Measurements from ENCODE around the gene IWS1.

Gene IWS1

GRCh38 chr2:127490283-127490682, 36.0 kb downstream of the IWS1 start:
- no peak for DNase-seq (ENCODE audit: low read depth)

DNA sequence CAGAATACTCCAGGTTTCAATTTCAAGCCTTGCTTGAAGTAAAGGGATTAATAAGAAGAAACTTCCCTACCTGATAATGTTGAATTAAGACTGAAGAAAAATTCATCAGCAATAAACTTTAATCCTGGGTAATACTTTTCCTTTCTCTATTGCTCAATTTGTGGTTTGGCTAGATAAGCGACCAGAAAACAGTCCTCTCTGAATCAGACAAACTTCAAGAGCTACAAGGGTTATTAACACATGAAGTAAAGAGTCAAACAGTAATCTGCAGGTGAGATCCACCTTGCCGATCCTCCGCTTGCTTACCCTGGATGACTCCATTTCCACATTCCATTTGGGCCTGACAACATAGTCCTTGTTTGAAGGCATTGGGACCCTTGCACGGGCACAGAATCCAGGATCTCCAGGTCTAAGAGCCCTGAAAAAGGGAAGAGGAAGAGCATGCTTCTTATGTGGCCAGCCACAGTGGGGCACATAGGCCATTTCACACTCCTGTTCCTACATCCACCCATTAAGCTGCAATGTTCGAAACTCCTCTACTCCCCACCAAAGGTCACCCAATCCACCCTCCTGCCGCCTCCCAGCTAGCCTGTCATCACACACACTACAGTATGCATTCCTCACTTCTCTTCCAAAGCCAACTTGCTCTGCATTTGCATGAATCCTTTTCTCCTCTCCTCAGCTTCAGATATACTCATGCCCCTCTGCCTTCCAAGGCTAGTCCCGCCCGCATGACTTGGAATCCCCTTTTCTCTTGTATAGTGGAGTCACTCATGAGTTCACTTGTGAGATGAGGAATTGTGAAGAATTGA, 39.8 kb downstream of the IWS1 start:
- no peak for DNase-seq (ENCODE audit: low read depth)

- DNase-seq (ENCODE audit: low read depth) = no peak
These were observed 40.6 kb downstream of the IWS1 start for GRCh38 chr2:127485694-127486071.

- no peak for DNase-seq (ENCODE audit: low read depth)
These were observed 41.1 kb downstream of the IWS1 start for GRCh38 chr2:127485051-127485693.

DNA sequence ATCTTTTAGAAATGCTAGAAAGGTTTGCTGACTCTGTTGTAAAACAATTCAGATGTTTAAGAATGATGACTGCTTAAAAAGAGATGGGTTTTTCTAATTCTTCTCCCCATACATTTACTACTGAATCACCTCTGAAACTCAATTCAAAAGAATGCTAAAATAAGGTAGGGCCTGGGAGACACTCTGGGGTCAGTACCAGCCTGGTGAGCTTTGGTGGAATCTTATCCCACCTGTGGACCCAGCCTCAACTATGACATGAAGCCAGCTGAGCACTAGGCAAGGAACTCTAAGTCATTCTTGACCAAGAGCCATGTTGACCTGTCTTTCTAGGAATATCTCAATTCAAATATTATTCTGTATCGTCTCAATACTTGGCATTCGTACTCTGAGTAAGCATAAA, 44.3 kb downstream of the IWS1 start:
- DNase-seq (ENCODE audit: low read depth) = no peak

- DNase-seq (ENCODE audit: low read depth) = no peak
These were observed 46.2 kb downstream of the IWS1 start for GRCh38 chr2:127479866-127480743.

- DNase-seq (ENCODE audit: low read depth) = no peak
These were observed 47.0 kb downstream of the IWS1 start for GRCh38 chr2:127479219-127479825.

DNA sequence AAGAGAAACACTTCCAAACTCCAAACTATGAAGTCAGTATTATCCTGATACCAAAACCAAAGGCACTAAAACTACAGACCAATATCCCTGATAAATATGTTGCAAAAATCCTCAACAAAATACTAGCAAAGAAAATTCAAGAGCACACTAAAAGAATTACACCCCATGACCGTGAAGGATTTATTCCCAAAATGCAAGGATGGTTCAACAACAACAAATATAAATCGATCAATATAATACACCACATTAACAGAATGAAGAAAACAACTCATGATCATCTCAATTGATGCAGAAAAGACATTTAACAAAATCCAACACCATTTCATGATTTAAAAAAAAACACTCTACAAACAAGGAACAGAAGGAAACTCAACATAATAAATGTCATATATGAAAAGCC, 50.5 kb downstream of the IWS1 start:
- no peak for DNase-seq (ENCODE audit: low read depth)

DNA sequence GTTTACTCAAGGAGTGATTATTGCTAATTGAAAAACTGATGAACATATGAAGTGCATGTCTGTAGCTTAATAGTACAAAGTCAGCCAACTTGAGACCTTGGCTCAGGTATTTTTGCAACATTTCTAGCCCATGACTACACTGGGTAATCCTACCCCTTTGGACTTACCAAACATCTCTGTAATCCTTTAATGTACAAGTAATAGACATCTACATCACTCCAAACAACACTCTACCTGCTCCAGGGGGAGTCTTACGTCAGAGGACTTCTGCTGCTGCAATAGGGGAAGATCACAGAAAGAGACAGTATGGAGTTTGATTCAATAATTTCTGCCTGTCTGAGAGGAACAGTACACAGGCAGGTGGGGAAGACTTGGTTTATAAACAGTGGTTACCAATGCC, 54.0 kb downstream of the IWS1 start:
- DNase-seq (ENCODE audit: low read depth) = no peak

- no peak for DNase-seq (ENCODE audit: low read depth)
These were observed 54.9 kb downstream of the IWS1 start for GRCh38 chr2:127471286-127471988.

DNA sequence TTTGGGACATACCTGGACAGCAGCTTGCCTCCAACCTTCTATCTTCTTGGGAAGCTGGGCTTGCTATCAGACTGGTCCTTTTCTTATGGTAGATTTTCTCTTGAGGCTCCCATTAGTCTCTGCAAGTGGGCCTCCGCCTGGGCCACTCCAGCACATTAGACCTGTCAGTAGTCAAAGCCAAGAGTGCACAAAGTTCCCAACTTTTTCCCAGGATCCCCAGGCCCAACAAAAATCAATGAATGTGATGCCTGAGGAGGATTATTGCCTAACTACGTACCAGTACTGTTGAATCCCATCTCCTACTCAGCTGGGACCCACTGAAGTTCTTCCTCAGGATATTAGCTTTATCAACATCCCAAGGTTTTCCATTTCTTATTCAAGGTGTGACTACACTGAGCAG, 56.3 kb downstream of the IWS1 start:
- DNase-seq (ENCODE audit: low read depth) = no peak

GRCh38 chr2:127469051-127469450, 57.2 kb downstream of the IWS1 start:
- DNase-seq (ENCODE audit: low read depth) = no peak

- DNase-seq (ENCODE audit: low read depth) = no peak
These were observed 61.0 kb downstream of the IWS1 start for GRCh38 chr2:127465258-127465657.

GRCh38 chr2:127464470-127465257, 61.6 kb downstream of the IWS1 start:
- no peak for DNase-seq (ENCODE audit: low read depth)

DNA sequence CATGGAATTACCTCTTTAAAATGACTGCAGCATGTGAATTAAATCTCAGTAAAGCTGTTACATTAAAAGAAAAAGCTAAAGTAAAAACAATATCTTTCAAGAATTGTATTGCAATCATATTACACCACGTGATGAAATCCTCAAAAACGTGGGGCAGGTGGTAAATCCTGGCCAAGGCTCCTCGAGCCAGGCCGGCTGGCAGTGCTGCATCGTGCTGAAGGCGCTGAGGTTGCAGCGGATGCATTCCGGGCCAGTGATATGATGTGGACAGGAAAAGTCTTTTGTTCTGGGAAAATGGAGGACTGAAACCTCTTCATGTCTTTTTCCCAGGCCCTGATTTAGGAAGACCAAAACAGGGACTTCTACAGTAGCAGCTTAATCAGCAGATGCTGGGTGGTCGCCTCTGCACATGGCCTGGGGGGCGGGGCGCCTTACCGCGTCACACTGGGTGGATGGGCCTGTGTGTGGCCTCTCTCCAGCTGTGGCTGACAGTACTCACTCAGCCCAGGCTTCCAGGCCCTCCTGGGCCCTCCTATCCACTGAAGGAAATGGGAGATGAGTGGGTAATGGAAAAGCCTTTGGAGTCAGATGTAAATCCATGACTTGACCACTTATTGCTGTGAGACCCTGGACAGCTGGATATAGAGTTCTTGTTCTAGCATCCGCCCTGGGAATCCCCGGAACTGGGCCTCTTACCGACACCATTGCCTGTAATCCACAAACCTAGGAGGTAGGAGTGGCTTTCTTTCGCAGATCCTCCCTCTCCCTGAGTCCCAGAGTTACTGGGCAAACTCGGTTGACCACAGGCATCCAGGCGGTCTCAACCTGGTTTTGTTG, 62.9 kb downstream of the IWS1 start:
- DNase-seq (ENCODE audit: low read depth) = no peak

- no peak for DNase-seq (ENCODE audit: low read depth)
These were observed 63.8 kb downstream of the IWS1 start for GRCh38 chr2:127462461-127462860.

DNA sequence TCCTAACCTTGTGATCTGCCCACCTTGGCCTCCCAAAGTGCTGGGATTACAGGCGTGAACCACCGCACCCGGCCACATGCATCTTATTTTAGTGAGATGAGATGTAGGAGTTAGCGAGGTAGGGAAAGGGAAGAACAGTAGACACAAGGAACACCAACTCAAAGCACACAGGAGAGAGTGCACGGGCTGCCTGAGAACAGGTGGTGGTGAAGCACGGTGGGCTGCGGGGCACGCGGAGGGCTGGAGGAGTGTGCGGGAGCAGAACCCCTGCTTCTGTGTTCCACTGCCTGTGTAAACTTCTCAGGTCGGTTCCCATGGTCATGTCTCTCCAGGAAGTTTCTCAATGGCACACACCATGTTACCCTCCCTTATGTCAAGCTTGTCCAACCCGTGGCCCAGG, 69.3 kb downstream of the IWS1 start:
- no peak for DNase-seq (ENCODE audit: low read depth)

DNA sequence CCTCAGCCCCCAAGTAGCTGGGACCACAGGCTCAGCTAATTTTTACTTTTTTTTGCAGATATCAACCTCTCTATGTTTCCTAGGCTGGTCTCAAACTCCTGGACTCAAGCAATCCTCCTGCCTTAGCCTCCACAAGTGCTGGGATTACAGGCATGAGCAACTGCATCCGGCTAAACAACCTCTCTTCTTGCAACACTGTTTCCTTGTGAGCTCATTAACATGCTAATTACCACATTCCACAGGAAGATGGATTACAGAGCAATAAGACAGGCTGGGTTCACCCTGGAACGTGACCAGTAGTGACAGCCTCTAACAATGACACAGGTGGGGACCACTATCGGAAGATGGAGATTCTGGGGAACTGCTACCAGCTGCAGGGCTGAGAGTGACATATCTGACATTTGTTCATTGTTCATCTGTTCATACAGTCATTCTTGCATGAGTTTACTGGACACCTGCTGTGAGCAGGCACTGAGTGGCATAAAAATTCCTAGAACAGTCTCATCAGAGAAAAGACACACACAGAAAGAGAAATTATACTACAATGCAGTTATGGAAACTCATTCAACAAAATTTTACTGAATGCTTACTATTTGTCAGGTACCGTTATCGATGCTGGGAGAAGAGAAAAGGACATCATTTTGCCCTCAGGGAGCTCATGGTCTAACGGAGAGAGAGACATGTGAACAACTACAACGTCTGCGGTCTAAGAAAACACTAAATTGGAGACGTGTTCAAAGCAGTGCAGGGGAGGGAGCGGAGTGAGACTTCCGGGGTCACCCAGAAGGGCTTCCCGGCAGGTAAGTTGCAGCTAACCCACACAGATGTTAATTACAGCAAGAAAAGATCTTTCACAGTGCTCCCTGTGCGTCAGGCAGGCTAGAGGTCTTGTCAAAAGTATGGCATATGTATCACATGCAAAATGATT, 70.5 kb downstream of the IWS1 start:
- DNase-seq (ENCODE audit: low read depth) = no peak

Measured in activated T-helper 1 cell treated with Interleukin-2 at 50 U/mL for 16 hours (primary cell).